Measurements from ENCODE around the gene STX18. TPM values are rescaled to one million over a fixed set of nuclear protein-coding genes. Genes with fewer than 3 reads are reported as not detected.

Gene STX18
- total and polyA plus RNA-seq, 2 donors (not counting 3 experiments of a cell fraction or from before 2014, with no cell fraction given): 30.7 to 31.2 TPM

DNA sequence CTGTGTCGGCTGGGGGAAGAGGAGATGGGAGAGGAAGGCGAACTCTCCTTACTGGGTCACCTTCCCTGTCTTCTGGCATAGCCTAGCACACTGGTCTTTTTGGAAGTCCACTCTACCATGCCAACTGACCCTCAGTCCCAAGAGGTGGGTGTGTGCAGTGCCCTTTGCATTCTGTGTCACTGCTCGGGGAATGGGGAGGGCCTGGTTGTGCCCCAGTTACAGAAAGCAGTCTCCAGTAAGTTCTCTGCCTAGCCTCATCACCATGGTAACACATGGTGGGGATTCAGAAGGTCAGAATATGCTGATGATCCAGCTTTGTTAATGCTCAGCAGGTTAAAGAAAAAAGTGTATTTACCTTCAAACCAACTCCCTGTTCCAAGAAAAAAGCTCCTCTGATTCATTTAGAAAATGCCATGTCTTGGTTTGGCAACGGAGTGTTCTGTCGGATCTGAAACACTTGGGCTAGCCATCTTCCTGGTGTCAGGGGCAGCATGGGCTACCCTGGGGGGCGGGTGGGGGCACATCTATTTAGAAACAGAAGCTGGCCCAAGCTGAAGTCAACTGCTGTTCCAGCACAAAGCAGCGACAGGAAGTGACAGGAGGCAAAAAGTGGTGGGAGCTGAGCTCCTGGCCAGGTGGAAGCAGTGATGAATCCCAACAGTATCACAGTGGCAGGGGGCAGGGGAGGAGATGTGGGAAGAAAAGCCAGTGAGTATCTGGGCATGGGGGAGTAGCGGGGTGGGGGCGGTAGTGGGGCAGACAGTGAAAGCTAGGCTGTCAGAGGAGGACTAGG, 117.9 kb downstream of the STX18 start:
- Histone ChIP-seq H3K4me3 (replicated peaks in 1 of 3; ENCODE audit: insufficient read depth in 1 of 3, low read depth in 1 of 3, low read length in 3 of 3) (no peak overlapping the region), H3K4me2 (ENCODE audit: insufficient read depth, low read length) (no peak overlapping the region), H3K27ac (ENCODE audit: insufficient read depth, low read depth, low read length) (no peak overlapping the region), H3K4me1 (ENCODE audit: control insufficient read depth, extremely low read depth, insufficient read depth, low read length) (no peaks in the 10 kb centered on the region), H3K36me3 (ENCODE audit: control insufficient read depth in 2 of 2, extremely low read depth in 1 of 2, insufficient read depth in 2 of 2, low read length in 2 of 2) (peaks cover 2 to 21% of the 10 kb centered on the region in 2 experiments), H3K9me1 (replicated peaks; ENCODE audit: control insufficient read depth, extremely low read depth, insufficient read depth, low read length) (no peaks in the 10 kb centered on the region), H2AFZ (ENCODE audit: low read depth, low read length) (no peak overlapping the region), H4K20me1 (replicated peaks; ENCODE audit: control insufficient read depth, extremely low read depth, insufficient read depth, low read length) (no peaks in the 10 kb centered on the region), H3K9ac (replicated peaks; ENCODE audit: extremely low read depth, insufficient read depth, low read length) (no peak overlapping the region), H3K79me2 (ENCODE audit: control insufficient read depth, insufficient read depth, low read length) (no peaks in the 10 kb centered on the region), H3K27me3 (ENCODE audit: control insufficient read depth in 2 of 2, insufficient read depth in 2 of 2, low read length in 2 of 2) (no peaks in the 10 kb centered on the region), H3K9me3 (replicated peaks; ENCODE audit: control insufficient read depth, insufficient read depth, low read length) (no peaks in the 10 kb centered on the region)
- no peak for DNase-seq (ENCODE audit: low read depth, low spot score)
- FAIRE-seq: no peak
- ChIA-PET CTCF (interaction anchor here (0.7 to 0.9 kb wide), 2 partner anchors 78 to 164 kb away, joined by 3 read pairs; no protein-coding TSS in a partner anchor), POLR2A (no interaction called here)
- intact Hi-C loops (cut with micrococcal nuclease) (no loop called here), dilution Hi-C loops (cut with MboI; ENCODE audit: extremely low pct_ligation_motif_present, low sequenced_read_pairs) (no loop called here)
- BruUV-seq (replicated peaks): no TSS peak
- TF ChIP-seq FOS (IDR thresholded peaks at IDR 0.05; ENCODE audit: borderline replicate concordance, insufficient read depth, low read length) (no peak), POLR2AphosphoS5 (IDR thresholded peaks at IDR 0.05; ENCODE audit: insufficient read depth, low read depth, low read length) (no peak), MAX (IDR thresholded peaks at IDR 0.05; ENCODE audit: insufficient read depth, insufficient read length) (no peak), CTCF (IDR thresholded peaks at IDR 0.05; ENCODE audit: extremely low read depth in 1 of 2, insufficient read depth in 1 of 2, low read depth in 1 of 2, low read length in 2 of 2) (no peak), POLR2A (IDR thresholded peaks at IDR 0.05; ENCODE audit: low read depth, low read length) (no peak), EZH2 (IDR thresholded peaks at IDR 0.05; ENCODE audit: borderline replicate concordance, low read depth, low read length, severe bottlenecking) (no peak), MYC (IDR thresholded peaks at IDR 0.05; ENCODE audit: low read depth, low read length) (no peak), JUN (IDR thresholded peaks at IDR 0.05; ENCODE audit: borderline replicate concordance, insufficient read depth, insufficient read length, low read depth) (no peak), GATA2 (IDR thresholded peaks at IDR 0.05; ENCODE audit: insufficient read depth, insufficient read length, low read depth, low read length) (no peak)
